Measurements from ENCODE around the gene C19orf33.

- TF ChIP-seq POLR2AphosphoS5 (IDR thresholded peaks at IDR 0.05) (no peak), CTCF (IDR thresholded peaks at IDR 0.05 in 8 of 11, conservative IDR thresholded peaks at IDR 0.05 in 3 of 11) (no peak), POLR2A (IDR thresholded peaks at IDR 0.05) (no peak)
Observed at GRCh38 chr19:38294090-38294489, 10.0 kb upstream of the C19orf33 start.

Data from spleen (tissue), 7 donors.